Activated CD8-positive, alpha-beta memory T cell treated with anti-CD3 and anti-CD28 coated beads for 1 hour (primary cell): ENCODE results near the gene VPS45.
"Not testable (repeated sequence)": the region's sequence is repeated elsewhere in the genome, so short reads cannot be mapped to it uniquely, and the experiment has no call there.

Experiments used
- DNase-seq, 2 donors: peaks; one replicate each; pipeline ENCODE4 v3.0.0-alpha.2; 2020; ENCODE audit warnings: low read depth in 1 of 2; ENCODE audit errors: extremely low read depth in 1 of 2

VPS45 gene

DNA sequence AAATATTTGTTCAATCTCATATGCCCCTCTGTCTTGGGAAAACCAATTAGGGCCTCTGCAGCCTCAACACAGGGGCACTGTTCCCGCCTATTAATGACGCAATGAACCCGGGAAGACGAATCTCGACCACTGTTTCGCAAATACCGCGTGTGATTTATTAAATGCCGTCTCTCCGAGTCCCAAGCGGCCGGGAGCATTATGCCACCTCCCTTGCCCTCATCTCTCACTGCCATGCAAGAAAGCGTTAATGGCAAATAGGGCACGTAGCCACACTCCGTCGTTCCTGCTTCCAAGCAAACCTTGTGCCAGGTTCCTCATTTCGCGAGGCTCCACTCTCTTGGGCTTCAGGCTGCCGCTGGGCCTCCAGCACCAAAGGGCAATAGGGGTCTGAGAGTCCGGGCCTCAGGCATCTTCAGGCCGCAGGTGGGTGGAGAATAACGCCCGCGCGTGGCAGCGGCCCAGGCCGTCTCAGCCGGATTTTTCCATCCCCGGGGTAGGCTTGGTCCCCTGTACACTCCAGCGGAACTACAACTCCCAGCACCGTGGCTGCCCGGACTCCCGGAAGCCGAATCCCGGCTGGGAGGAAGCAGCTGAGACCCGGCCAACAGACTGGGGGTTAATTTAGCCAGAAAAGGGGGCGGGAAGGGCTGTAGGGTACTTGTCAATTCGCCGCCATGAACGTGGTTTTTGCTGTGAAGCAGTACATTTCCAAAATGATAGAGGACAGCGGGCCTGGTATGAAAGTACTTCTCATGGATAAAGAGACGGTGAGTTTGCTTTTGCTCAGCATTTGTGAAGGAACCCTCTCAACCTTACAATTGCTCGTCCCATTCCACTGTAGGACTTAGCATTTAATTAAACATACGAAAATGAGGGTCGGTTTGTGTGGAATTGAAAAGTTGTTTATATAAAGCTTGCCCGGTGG lies at the start of gene VPS45:
VPS45 (plus strand) TSS at position 593 of the 925 bp plus-strand sequence; CDS start at position 675, 82 bp downstream.
- DNase-seq = peak; percentile 51 to 65

DNA sequence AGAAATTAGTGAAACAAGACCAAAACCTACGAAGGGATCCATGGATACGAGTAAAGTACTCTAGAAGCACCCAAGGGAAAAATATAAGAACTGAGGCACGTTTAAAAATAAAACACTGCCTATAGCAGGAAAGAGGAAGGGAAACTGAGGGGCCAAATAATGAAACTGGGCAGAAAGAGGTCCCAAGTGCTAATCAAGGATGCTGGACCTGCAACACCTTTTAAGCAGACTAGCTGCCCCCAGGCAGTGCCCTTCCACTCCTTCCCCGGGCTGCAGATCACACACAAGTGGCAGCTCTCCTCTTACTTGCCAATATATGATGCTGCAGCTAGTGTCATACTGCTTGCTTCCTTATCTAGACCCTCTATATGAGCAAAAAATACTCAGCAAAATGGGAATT lies 49.4 kb upstream of the VPS45 start:
- no peak for DNase-seq

DNA sequence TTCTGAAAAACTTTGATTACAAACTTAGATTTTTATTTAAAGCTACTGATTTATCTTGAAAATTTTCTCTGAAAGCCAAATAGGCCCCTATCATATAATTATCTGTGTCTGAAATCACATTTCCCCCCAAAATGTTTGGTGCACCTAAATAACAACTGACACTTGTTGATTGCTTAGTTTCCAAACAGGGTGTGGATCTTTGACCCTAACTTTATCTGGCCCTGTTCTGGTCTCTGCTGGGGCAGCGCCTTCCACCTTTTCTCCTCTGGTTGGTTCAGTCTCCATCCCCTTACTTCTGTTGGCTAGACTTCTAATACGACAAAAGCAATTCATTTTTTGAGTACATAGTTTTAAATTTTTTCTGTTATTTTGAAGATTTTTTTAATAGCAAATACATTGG lies 46.9 kb upstream of the VPS45 start:
- DNase-seq = no peak

- no peak for DNase-seq
These were observed 46.3 kb upstream of the VPS45 start for GRCh38 chr1:150021191-150021694.

GRCh38 chr1:150022357-150022756 lies 45.2 kb upstream of the VPS45 start:
- DNase-seq = no peak

- DNase-seq = no peak
These were observed 43.4 kb upstream of the VPS45 start for GRCh38 chr1:150024156-150024555.

DNA sequence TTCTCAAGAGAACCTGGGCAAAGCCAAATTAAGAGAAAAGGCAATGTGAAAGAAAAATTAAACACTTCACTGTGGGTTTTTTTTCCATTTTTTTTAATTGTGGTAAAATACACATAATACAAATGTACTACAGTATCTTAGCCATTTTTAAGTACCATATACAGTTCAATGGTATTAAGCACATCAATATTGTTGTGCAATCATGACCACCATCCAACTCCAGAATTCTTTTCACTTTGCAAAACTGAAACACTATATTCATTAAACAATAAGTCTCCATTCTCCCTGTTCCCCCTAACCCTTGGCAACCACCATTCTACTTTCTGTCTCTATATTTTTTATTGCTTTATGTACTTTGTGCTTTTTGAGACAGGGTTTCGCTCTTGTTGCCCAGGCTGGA lies 39.3 kb upstream of the VPS45 start:
- DNase-seq = no peak

- no peak for DNase-seq
These were observed 33.2 kb upstream of the VPS45 start for GRCh38 chr1:150034336-150034735.

DNA sequence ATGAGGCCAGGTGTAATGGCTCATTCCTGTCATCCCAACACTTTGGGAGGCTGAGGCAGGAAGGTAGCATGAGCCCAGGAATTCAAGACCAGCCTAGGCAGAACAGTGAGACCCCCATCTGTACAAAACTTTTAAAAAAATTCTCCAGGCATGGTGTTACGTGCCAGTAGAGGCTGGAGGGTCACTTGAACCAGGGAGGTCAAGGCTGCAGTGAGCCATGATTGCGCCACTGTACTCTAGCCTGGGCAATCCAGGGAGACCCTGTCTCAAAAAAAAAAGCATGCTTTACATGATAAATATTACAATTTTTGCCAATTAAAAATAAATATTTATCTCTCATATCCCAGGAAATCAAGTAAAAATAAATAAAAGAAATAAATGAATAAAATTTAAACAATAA lies 17.6 kb upstream of the VPS45 start:
- DNase-seq = no peak

GRCh38 chr1:150051089-150051373 lies 16.5 kb upstream of the VPS45 start:
- no peak for DNase-seq

GRCh38 chr1:150051905-150052412 lies 15.6 kb upstream of the VPS45 start:
- DNase-seq = not testable (repeated sequence)

DNA sequence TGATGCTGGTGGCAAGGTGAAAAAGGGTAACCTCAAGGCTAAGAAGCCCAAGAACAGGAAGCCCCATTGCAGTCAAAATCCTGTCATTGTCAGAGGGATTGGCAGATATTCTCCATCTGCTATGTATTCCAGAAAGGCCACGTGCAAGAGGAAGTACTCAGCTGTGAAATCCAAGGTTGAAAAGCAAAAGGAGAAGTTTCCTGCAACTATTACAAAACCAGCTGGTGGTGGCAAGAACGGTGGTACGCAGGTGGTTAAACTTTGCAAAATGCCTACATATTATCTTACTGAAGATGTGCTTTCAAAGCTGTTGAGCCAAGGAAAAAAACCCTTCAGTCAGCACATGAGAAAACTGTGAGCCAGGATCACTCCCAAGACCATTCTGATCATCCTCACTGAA lies 13.7 kb upstream of the VPS45 start:
- DNase-seq = no peak

- not testable (repeated sequence) for DNase-seq
These were observed 12.1 kb upstream of the VPS45 start for GRCh38 chr1:150055507-150055906.

DNA sequence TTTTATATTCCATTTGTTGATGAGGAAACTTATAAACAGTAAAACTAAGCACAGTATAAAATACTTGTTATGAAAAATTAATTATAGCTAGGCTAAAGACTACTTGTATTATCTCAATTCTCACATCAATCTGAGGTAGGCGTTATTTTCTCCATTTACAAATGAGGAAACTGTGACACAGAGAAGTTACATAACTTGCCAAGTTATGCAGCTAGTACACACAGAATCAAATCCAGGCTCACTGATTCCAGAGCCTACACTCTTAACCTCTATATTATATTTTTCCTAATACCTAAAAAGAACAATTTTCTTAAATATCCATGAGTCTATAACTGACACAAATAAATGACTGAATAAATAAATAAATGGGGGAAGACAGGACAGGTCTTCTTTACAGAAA lies 11.2 kb upstream of the VPS45 start:
- no peak for DNase-seq

GRCh38 chr1:150060260-150060659 lies 7.3 kb upstream of the VPS45 start:
- DNase-seq = no peak

GRCh38 chr1:150061632-150062101 lies 5.9 kb upstream of the VPS45 start:
- no peak for DNase-seq

DNA sequence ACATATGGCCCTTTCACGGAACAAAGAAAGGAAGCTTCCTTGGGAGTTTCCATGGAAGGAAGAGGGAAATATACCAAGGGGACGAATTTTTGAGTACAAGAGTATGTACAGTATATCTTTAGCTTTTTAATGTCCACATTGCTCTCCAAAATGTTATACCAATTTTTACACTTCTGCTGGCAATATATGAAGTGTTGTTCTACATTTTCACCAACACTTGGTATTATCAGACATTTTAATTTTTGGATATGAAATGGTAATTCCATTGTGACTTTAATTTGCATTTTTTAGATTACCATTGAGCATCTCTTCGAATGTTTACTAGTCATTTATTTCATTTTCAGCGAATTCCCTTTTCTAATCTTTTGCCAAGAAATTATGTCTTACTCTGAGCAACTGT lies 5.5 kb upstream of the VPS45 start:
- DNase-seq = no peak

- no peak for DNase-seq
These were observed 2.2 kb upstream of the VPS45 start for GRCh38 chr1:150065184-150065871.

DNA sequence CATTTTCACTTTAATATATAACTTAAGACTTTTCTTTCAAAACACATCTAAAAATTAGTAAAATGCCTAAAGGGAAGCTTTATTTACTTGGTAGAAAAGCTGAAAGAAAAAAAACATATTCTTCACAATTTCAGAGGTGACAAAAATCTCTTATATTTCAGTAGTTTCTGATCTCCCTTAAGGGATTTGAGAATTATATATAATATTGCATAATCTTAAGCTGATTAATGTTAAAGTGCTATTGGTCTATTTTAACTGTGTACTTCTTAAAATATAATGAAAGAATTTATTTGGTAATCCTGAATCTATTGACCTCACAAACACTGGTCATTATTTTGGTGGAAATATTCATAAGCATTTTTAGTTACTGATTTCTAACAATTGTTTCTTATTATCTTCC lies 1.2 kb upstream of the VPS45 start:
- DNase-seq = no peak

GRCh38 chr1:150066838-150067183 lies 765 bp upstream of the VPS45 start:
- DNase-seq = peak; percentile 0 to 2

DNA sequence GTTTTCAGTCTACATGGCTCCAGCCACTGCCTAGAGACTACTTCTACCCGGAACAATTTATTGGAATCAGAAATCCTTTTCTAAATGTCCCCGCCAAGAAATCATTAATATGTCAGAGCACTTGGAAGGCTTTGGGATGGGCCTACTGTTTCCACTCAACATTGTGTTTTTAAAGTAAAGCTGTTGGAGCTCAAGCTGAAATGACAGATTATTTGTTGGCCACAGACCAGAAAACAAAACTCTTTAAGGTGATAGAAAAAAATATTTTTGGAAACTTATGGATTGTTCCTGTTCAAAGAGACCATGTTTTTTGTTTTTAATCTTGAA lies 496 bp downstream of the VPS45 start:
- no peak for DNase-seq

GRCh38 chr1:150069923-150070322 lies 2.3 kb downstream of the VPS45 start:
- DNase-seq = no peak
